Raji (cell line): ENCODE results near the gene ASMTL.

Source experiments
- POLR2A ChIP-seq: IDR thresholded peaks from 2 replicates; pipeline ENCODE4 v1.6.1; 2011; ENCODE audit warnings: low read depth, low read length, control low read depth; ENCODE audit not compliant: insufficient read depth

Gene ASMTL

GRCh38 chrX:1388651-1389050 lies 64.1 kb downstream of the ASMTL start:
- TF ChIP-seq POLR2A: no peak

- TF ChIP-seq POLR2A: no peak
These were observed 65.5 kb downstream of the ASMTL start for GRCh38 chrX:1387141-1387776.

- no peak for TF ChIP-seq POLR2A
These were observed 66.2 kb downstream of the ASMTL start for GRCh38 chrX:1386338-1387127.

GRCh38 chrX:1385253-1386223 lies 67.2 kb downstream of the ASMTL start:
- 0 out of 2 replicates have a peak, but pooled peaks have one; percentile 13 for TF ChIP-seq POLR2A

- TF ChIP-seq POLR2A: no peak
These were observed 68.0 kb downstream of the ASMTL start for GRCh38 chrX:1384658-1385252.

GRCh38 chrX:1380672-1381233 lies 72.0 kb downstream of the ASMTL start:
- peak; percentile 34; the same call in 1 of the 2 replicates for TF ChIP-seq POLR2A

- TF ChIP-seq POLR2A: no peak
These were observed 74.4 kb downstream of the ASMTL start for GRCh38 chrX:1378306-1378759.

GRCh38 chrX:1368385-1368698 lies 84.4 kb downstream of the ASMTL start:
- TF ChIP-seq POLR2A: no peak

GRCh38 chrX:1361910-1362309 lies 90.8 kb downstream of the ASMTL start:
- TF ChIP-seq POLR2A: no peak

GRCh38 chrX:1361275-1361674 lies 91.4 kb downstream of the ASMTL start:
- no peak for TF ChIP-seq POLR2A

GRCh38 chrX:1360171-1360570 lies 92.5 kb downstream of the ASMTL start:
- no peak for TF ChIP-seq POLR2A

GRCh38 chrX:1359477-1359873 lies 93.2 kb downstream of the ASMTL start:
- TF ChIP-seq POLR2A: no peak

- no peak for TF ChIP-seq POLR2A
These were observed 93.8 kb downstream of the ASMTL start for GRCh38 chrX:1358793-1359476.

- no peak for TF ChIP-seq POLR2A
These were observed 94.7 kb downstream of the ASMTL start for GRCh38 chrX:1357993-1358392.
